H1 (cell line): ENCODE data around the gene SND1. TPM values are rescaled to one million over a fixed set of nuclear protein-coding genes. Genes with fewer than 3 reads are reported as not detected.

Experiments used
- CTCF ChIA-PET: fragments of 300-600 bp; sonication (Branson Sonifier 250); formaldehyde crosslinking; loops from one replicate; lab custom pipeline; 2021; ENCODE audit not compliant: partially characterized antibody; lab: Charles Lee
- POLR2A ChIA-PET: fragments of 300-600 bp; sonication (Branson Sonifier 250); formaldehyde crosslinking; loops from one replicate; lab custom pipeline; 2021; ENCODE audit warnings: inconsistent platforms; ENCODE audit not compliant: partially characterized antibody; lab: Charles Lee
- DNase-seq, 2 experiments: peaks; one replicate each; pipeline versions ENCODE4 v3.0.0 to v3.0.0-alpha.2; 2010 to 2022; ENCODE audit warnings: low spot score in 2 of 2, low read depth in 1 of 2, mixed read lengths in 1 of 2
- FAIRE-seq: peaks from 2 replicates; lab custom pipeline; 2011; peaks lifted over from hg19 to GRCh38; lab: Jason Lieb, UNC
- H2AFZ ChIP-seq: 2 replicates; pipeline ENCODE4 v1.8.1; 2012; ENCODE audit warnings: low read length, inconsistent platforms
- H2AK5ac ChIP-seq: 2 replicates; pipeline ENCODE4 v1.6.1; 2013; ENCODE audit warnings: low read depth, low read length
- H2BK120ac ChIP-seq: replicated peaks from 2 replicates; pipeline ENCODE3; 2013; ENCODE audit warnings: low read depth, low read length, inconsistent platforms
- H2BK12ac ChIP-seq: 2 replicates; pipeline ENCODE4 v1.6.1; 2013; ENCODE audit warnings: low read depth, low read length
- H2BK15ac ChIP-seq: 2 replicates; pipeline ENCODE4 v1.6.1; 2013; ENCODE audit warnings: low read length
- H2BK20ac ChIP-seq: 2 replicates; pipeline ENCODE4 v1.6.1; 2013; ENCODE audit warnings: low read length
- H2BK5ac ChIP-seq: 2 replicates; pipeline ENCODE4 v1.6.1; 2013; ENCODE audit warnings: low read depth, low read length
- H3K14ac ChIP-seq: 2 replicates; pipeline ENCODE4 v1.6.1; 2013; ENCODE audit warnings: inconsistent platforms; ENCODE audit not compliant: insufficient read length
- H3K18ac ChIP-seq: 2 replicates; pipeline ENCODE4 v1.6.1; 2013; ENCODE audit warnings: low read length; ENCODE audit errors: extremely low read depth
- H3K23ac ChIP-seq: 2 replicates; pipeline ENCODE4 v1.6.1; 2013; ENCODE audit warnings: inconsistent platforms; ENCODE audit not compliant: insufficient read length
- H3K23me2 ChIP-seq: 2 replicates; pipeline ENCODE4 v1.6.1; 2013; ENCODE audit warnings: low read depth, low read length
- H3K27ac ChIP-seq: 2 replicates; pipeline ENCODE4 v1.6.1; 2011; ENCODE audit warnings: low read depth, low read length, inconsistent platforms
- H3K27me3 ChIP-seq, 4 experiments: replicated peaks in 1 of 4; 1 replicate in 1 of 4; 2 replicates in 3 of 4; pipeline versions ENCODE4 v1.6.1 to v1.8.1; 2011 to 2013; ENCODE audit warnings: low read length in 3 of 4, mild to moderate bottlenecking in 3 of 4, inconsistent platforms in 2 of 4, mixed read lengths in 2 of 4, moderate library complexity in 1 of 4; ENCODE audit not compliant: control insufficient read depth in 3 of 4, insufficient read depth in 3 of 4; ENCODE audit errors: extremely low read depth in 1 of 4
- H3K36me3 ChIP-seq, 4 experiments: 2 replicates each; pipeline versions ENCODE4 v1.6.1 to v1.8.1; 2011 to 2013; ENCODE audit warnings: mild to moderate bottlenecking in 4 of 4, low read length in 3 of 4, moderate library complexity in 2 of 4, control low read depth in 1 of 4, inconsistent platforms in 1 of 4; ENCODE audit not compliant: insufficient read depth in 4 of 4, control insufficient read depth in 2 of 4
- H3K4ac ChIP-seq: replicated peaks from 2 replicates; pipeline ENCODE3; 2013; ENCODE audit warnings: low read length, low read depth, mixed read lengths, inconsistent platforms; ENCODE audit not compliant: insufficient read length
- H3K4me1 ChIP-seq, 4 experiments: replicated peaks in 1 of 4; 1 replicate in 1 of 4; 2 replicates in 3 of 4; pipeline versions ENCODE4 v1.6.1 to v1.8.1; 2011 to 2013; ENCODE audit warnings: low read length in 3 of 4, inconsistent platforms in 2 of 4, mixed read lengths in 1 of 4; ENCODE audit not compliant: insufficient read depth in 4 of 4, control insufficient read depth in 3 of 4
- H3K4me2 ChIP-seq, 2 experiments: 2 replicates each; pipeline versions ENCODE4 v1.6.1 to v1.8.1; 2011 to 2013; ENCODE audit warnings: low read depth in 2 of 2, low read length in 2 of 2, control low read depth in 1 of 2, inconsistent platforms in 1 of 2, mild to moderate bottlenecking in 1 of 2; ENCODE audit not compliant: insufficient read depth in 1 of 2
- H3K4me3 ChIP-seq, 4 experiments: fragments of 200-600, 300-600 bp in 1 of 4; sonication (generic), shearing (Covaris generic), sonication (Bioruptor Twin) in 1 of 4; 2 replicates each; pipeline versions ENCODE4 v1.5.1 to v1.8.1; 2011 to 2016; ENCODE audit warnings: low read length in 4 of 4, low read depth in 3 of 4, control low read depth in 2 of 4, inconsistent platforms in 2 of 4, mild to moderate bottlenecking in 2 of 4, mixed read lengths in 1 of 4, moderate library complexity in 1 of 4; ENCODE audit not compliant: insufficient read depth in 2 of 4; ENCODE audit errors: extremely low read depth in 1 of 4
- H3K56ac ChIP-seq: replicated peaks from 2 replicates; pipeline ENCODE3; 2013; ENCODE audit warnings: low read depth, mild to moderate bottlenecking, mixed read lengths, low read length, inconsistent platforms; ENCODE audit not compliant: insufficient read length
- H3K79me1 ChIP-seq: 2 replicates; pipeline ENCODE4 v1.6.1; 2013; ENCODE audit warnings: low read depth, low read length, control low read depth
- H3K79me2 ChIP-seq, 2 experiments: 2 replicates each; pipeline versions ENCODE4 v1.6.1 to v1.8.1; 2012 to 2013; ENCODE audit warnings: low read length in 2 of 2, mild to moderate bottlenecking in 2 of 2, inconsistent platforms in 1 of 2; ENCODE audit not compliant: insufficient read depth in 2 of 2, control insufficient read depth in 1 of 2
- H3K9ac ChIP-seq, 4 experiments: replicated peaks in 1 of 4; 1 replicate in 1 of 4; 2 replicates in 3 of 4; pipeline versions ENCODE4 v1.6.1 to v1.8.1; 2011 to 2013; ENCODE audit warnings: low read depth in 3 of 4, low read length in 3 of 4, control low read depth in 2 of 4, mild to moderate bottlenecking in 2 of 4, moderate library complexity in 2 of 4, inconsistent platforms in 1 of 4; ENCODE audit errors: extremely low read depth in 1 of 4
- H3K9me3 ChIP-seq, 2 experiments: 2 replicates each; pipeline versions ENCODE4 v1.6.1 to v1.8.1; 2012 to 2013; ENCODE audit warnings: mild to moderate bottlenecking in 2 of 2, moderate library complexity in 2 of 2, control low read depth in 1 of 2, inconsistent platforms in 1 of 2, low read depth in 1 of 2, low read length in 1 of 2, mixed read lengths in 1 of 2; ENCODE audit not compliant: insufficient read depth in 2 of 2
- H4K20me1 ChIP-seq, 2 experiments: replicated peaks in 1 of 2; 2 replicates each; pipeline versions ENCODE3 to v1.8.1; 2011 to 2013; ENCODE audit warnings: inconsistent platforms in 2 of 2, low read length in 2 of 2, mild to moderate bottlenecking in 1 of 2; ENCODE audit not compliant: insufficient read depth in 2 of 2, control insufficient read depth in 1 of 2
- H4K5ac ChIP-seq: 2 replicates; pipeline ENCODE4 v1.6.1; 2013; ENCODE audit warnings: low read length, low read depth, mixed read lengths, inconsistent platforms; ENCODE audit not compliant: insufficient read length
- H4K8ac ChIP-seq: 2 replicates; pipeline ENCODE4 v1.8.0; 2013; ENCODE audit warnings: mild to moderate bottlenecking, moderate library complexity, low read length, inconsistent platforms; ENCODE audit not compliant: insufficient read depth; ENCODE audit errors: extremely low read depth
- H4K91ac ChIP-seq: replicated peaks from 2 replicates; pipeline ENCODE3; 2013; ENCODE audit warnings: low read length, mixed read lengths, inconsistent platforms; ENCODE audit not compliant: insufficient read length
- ASH2L ChIP-seq: fragments of 200-600, 300-600 bp; sonication (generic); IDR thresholded peaks from one replicate; pipeline ENCODE4 v1.7.1; 2017; ENCODE audit warnings: low read length
- CBX8 ChIP-seq: fragments of 300-800, 300-1000 bp; sonication (generic); IDR thresholded peaks from 2 replicates; pipeline ENCODE4 v1.7.1; 2016; ENCODE audit warnings: low read depth, low read length, borderline replicate concordance
- CHD2 ChIP-seq: IDR thresholded peaks from 2 replicates; pipeline ENCODE4 v1.6.1; 2012; ENCODE audit warnings: low read length, improper control_type of control experiment
- EP300 ChIP-seq, 2 experiments: IDR thresholded peaks; 1 replicate in 1 of 2; 2 replicates in 1 of 2; pipeline ENCODE4 v1.6.1; 2011 to 2012; ENCODE audit warnings: low read depth in 2 of 2, low read length in 2 of 2, mild to moderate bottlenecking in 2 of 2, borderline replicate concordance in 1 of 2, inconsistent platforms in 1 of 2, moderate library complexity in 1 of 2
- FOSL1 ChIP-seq: IDR thresholded peaks from 2 replicates; pipeline ENCODE4 v1.6.1; 2011; ENCODE audit warnings: mild to moderate bottlenecking, low read depth, low read length, moderate library complexity; ENCODE audit not compliant: insufficient read depth
- KDM4A ChIP-seq: IDR thresholded peaks from one replicate; pipeline ENCODE4 v1.7.1; 2012; ENCODE audit warnings: low read depth, mild to moderate bottlenecking, moderate library complexity, low read length, inconsistent platforms; ENCODE audit not compliant: severe bottlenecking
- POLR2AphosphoS5 ChIP-seq: IDR thresholded peaks from 2 replicates; pipeline ENCODE4 v1.6.1; 2011; ENCODE audit warnings: low read depth, low read length
- RAD21 ChIP-seq, 2 experiments: IDR thresholded peaks in 1 of 2; conservative IDR thresholded peaks in 1 of 2; 2 replicates each; pipeline ENCODE4 v1.6.1; 2011; ENCODE audit warnings: low read depth in 2 of 2, low read length in 2 of 2, improper control_type of control experiment in 1 of 2, inconsistent platforms in 1 of 2, mild to moderate bottlenecking in 1 of 2, moderate library complexity in 1 of 2
- RFX5 ChIP-seq: IDR thresholded peaks from 2 replicates; pipeline ENCODE4 v1.6.1; 2011; ENCODE audit warnings: low read depth, low read length, improper control_type of control experiment, borderline replicate concordance
- TAF7 ChIP-seq: optimal IDR thresholded peaks from 2 replicates; pipeline ENCODE3; 2011; ENCODE audit warnings: low read depth, mild to moderate bottlenecking, inconsistent platforms, low read length, moderate library complexity, borderline replicate concordance
- YY1 ChIP-seq: IDR thresholded peaks from 2 replicates; pipeline ENCODE4 v1.6.1; 2011; ENCODE audit warnings: low read depth, mild to moderate bottlenecking, low read length
- WGBS, 2 experiments: shearing (Covaris generic) in 1 of 2; methylation state at CpG; one replicate each; pipeline versions ENCODE4 v1.1.6 to v1.1.7; 2013 to 2015; ENCODE audit warnings: low lambda C conversion rate in 2 of 2, mixed read lengths in 2 of 2, inconsistent platforms in 1 of 2, low coverage in 1 of 2, missing lambda C conversion rate in 1 of 2; ENCODE audit not compliant: insufficient replicate concordance in 2 of 2, insufficient coverage in 1 of 2, insufficient read length in 1 of 2; ENCODE audit errors: extremely low coverage in 1 of 2, missing lambda C conversion rate in 1 of 2; 5-methylcytosine and 5-hydroxymethylcytosine counted together
- polyA plus RNA-seq, 7 experiments: library from polyadenylated mRNA; depleted of rRNA in 3 of 7; stranded (reverse) in 5 of 7; unstranded in 2 of 7; fragments of >200 nt in 5 of 7; fragments of 200-250 nt in 2 of 7; gene quantifications; 1 replicate in 5 of 7; 2 replicates in 1 of 7; 4 replicates in 1 of 7; pipeline versions ENCODE4 v1.2.1 to v1.2.3, GENCODE V29; 2011 to 2013; ENCODE audit warnings: missing spikeins in 2 of 7, mixed read lengths in 2 of 7
- total RNA-seq: library from RNA; stranded (reverse); fragmentation: NEBNext Ultra II Directional; extraction: Animal tissue kit (Norgen Biotek cat#: 25700); gene quantifications from 2 replicates; pipeline ENCODE4 v1.2.1, GENCODE V29; 2021

The SND1 gene
- total and polyA plus RNA-seq, 2 of the 8 experiments (the other 6 are each of a cell fraction or from before 2014, with no cell fraction given), result 122 to 290 TPM

DNA sequence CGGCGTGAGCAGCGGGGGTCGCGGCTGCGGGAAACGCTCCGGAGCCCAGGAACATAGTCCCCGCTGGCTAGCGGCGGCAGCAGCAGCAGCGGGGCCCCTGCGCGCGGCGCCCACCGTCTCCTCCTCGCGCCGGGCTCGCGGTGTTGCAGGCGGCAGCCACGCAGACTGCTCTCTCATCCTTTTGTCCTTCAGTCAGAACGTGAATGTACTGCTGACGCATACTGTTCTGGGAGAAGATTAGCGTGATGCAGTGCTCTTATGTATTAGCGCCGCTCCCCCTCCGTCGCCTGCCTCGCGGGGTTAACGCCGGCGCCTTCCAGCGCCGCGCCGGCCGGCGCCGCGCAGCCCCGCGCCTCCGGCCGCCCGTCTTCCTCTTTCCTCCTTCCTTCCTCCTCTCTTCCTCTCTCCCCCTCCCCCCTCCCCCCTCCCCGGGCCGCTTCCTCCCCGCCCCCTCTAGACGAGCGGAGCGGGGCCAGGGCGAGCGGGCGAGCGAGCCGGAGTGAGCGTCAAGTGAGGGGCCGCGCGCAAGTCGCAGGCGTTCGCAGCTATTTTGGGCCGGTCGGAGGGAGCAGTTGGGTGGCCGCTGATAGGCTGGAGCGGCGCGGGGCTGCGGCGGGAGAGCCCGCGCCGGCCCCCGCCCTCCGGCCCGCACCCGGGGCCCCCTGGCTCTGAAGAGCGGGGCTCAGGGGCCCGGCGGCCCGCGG lies 380.1 kb downstream of the SND1 start:
- FAIRE-seq, result no peak
- no peak overlapping the region for H4K91ac ChIP-seq
- peaks cover 2% of the 10 kb centered on the region; the same call in 1 of the 2 replicates for H3K79me1 ChIP-seq
- H3K27ac ChIP-seq, result no peak overlapping the region
- H3K4me3 ChIP-seq, result peak overlapping the region; percentile 53 to 74 (median 58)
- H3K36me3 ChIP-seq, result peaks cover 0 to 4% (median 1%) of the 10 kb centered on the region in 4 experiments; a peak in 2 of 8 replicates
- H3K4me2 ChIP-seq, result peak overlapping the region; percentile 93 to 99
- WGBS, 2 experiments, result 2% methylated on average over 25 of the region's 87 CpGs; no CpG with 5 or more reads in 1 of the 2 experiments
- no peak overlapping the region for H3K4ac ChIP-seq
- H3K9me3 ChIP-seq, result no peaks in the 10 kb centered on the region
- ChIA-PET CTCF (interaction anchor here (1.0 to 11.2 kb wide), 8 partner anchors 9 to 175 kb away, joined by 3 to 165 read pairs (median 9); no protein-coding TSS in a partner anchor), POLR2A (interaction anchor here (1.4 kb wide), 1 partner anchor 176 kb away, joined by 3 read pairs; no protein-coding TSS in a partner anchor)
- no peak overlapping the region for H2BK20ac ChIP-seq
- peaks cover 0 to 16% of the 10 kb centered on the region in 2 experiments; a peak in 2 of 4 replicates for H3K79me2 ChIP-seq
- H3K27me3 ChIP-seq, result peaks cover 0 to 25% (median 10%) of the 10 kb centered on the region in 4 experiments; a peak in 5 of 7 replicates
- peak overlapping the region; percentile 25 for H3K18ac ChIP-seq
- no peak overlapping the region for H3K56ac ChIP-seq
- H3K23me2 ChIP-seq, result peaks cover 15% of the 10 kb centered on the region
- no peak overlapping the region for H3K23ac ChIP-seq
- H4K20me1 ChIP-seq, result peaks cover 16 to 23% of the 10 kb centered on the region in 2 experiments
- H3K14ac ChIP-seq, result no peak overlapping the region
- peak in 1 of 2 experiments; percentile 67 for DNase-seq
- no peak overlapping the region for H4K5ac ChIP-seq
- peaks cover 0 to 24% (median 14%) of the 10 kb centered on the region in 4 experiments; a peak in 5 of 7 replicates for H3K4me1 ChIP-seq
- no peak overlapping the region for H2AK5ac ChIP-seq
- no peak overlapping the region for H2BK120ac ChIP-seq
- H3K9ac ChIP-seq, result peak overlapping the region in 3 of 4 experiments; percentile 51 to 93 (median 68); a peak in 4 of 7 replicates
- H2AFZ ChIP-seq, result no peak overlapping the region
- peak overlapping the region; percentile 72; the same call in 1 of the 2 replicates for H4K8ac ChIP-seq
- H2BK5ac ChIP-seq, result no peak overlapping the region
- H2BK12ac ChIP-seq, result peak overlapping the region; percentile 18; the same call in 1 of the 2 replicates
- no peak overlapping the region for H2BK15ac ChIP-seq
- no peak for TF ChIP-seq EP300 (IDR thresholded peaks at IDR 0.05; ENCODE audit: borderline replicate concordance in 1 of 2, low read depth in 2 of 2, low read length in 2 of 2)
- no peak for TF ChIP-seq ASH2L
- TF ChIP-seq KDM4A, result peak; percentile 12
- TF ChIP-seq YY1, result no peak
- TF ChIP-seq RAD21 (IDR thresholded peaks at IDR 0.05 in 1 of 2, conservative IDR thresholded peaks at IDR 0.05 in 1 of 2; ENCODE audit: low read depth in 2 of 2, low read length in 2 of 2), result peak in 1 of 2 experiments; percentile 16; a peak in 1 of 4 replicates
- no peak for TF ChIP-seq CBX8
- no peak for TF ChIP-seq CHD2
- no peak for TF ChIP-seq TAF7
- peak; percentile 58; the same call in 1 of the 2 replicates for TF ChIP-seq POLR2AphosphoS5
- no peak for TF ChIP-seq RFX5
- TF ChIP-seq FOSL1, result no peak
